ENCODE results near the gene PXYLP1.

- TF ChIP-seq, protein P1, sequence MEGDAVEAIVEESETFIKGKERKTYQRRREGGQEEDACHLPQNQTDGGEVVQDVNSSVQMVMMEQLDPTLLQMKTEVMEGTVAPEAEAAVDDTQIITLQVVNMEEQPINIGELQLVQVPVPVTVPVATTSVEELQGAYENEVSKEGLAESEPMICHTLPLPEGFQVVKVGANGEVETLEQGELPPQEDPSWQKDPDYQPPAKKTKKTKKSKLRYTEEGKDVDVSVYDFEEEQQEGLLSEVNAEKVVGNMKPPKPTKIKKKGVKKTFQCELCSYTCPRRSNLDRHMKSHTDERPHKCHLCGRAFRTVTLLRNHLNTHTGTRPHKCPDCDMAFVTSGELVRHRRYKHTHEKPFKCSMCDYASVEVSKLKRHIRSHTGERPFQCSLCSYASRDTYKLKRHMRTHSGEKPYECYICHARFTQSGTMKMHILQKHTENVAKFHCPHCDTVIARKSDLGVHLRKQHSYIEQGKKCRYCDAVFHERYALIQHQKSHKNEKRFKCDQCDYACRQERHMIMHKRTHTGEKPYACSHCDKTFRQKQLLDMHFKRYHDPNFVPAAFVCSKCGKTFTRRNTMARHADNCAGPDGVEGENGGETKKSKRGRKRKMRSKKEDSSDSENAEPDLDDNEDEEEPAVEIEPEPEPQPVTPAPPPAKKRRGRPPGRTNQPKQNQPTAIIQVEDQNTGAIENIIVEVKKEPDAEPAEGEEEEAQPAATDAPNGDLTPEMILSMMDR (IDR thresholded peaks at IDR 0.05): no peak
- no peak for TF ChIP-seq POLR2A (IDR thresholded peaks at IDR 0.05)
These were observed 53.9 kb downstream of the PXYLP1 start for GRCh38 chr3:141285570-141285969.

Measured in uterus (tissue), 2 donors.